Measurements from ENCODE around the gene SLC35A3. TPM values are rescaled to one million over a fixed set of nuclear protein-coding genes. Genes with fewer than 3 reads are reported as not detected.

SLC35A3 gene
- total RNA-seq, 1 experiment from 2014 or later = 16.9 TPM

DNA sequence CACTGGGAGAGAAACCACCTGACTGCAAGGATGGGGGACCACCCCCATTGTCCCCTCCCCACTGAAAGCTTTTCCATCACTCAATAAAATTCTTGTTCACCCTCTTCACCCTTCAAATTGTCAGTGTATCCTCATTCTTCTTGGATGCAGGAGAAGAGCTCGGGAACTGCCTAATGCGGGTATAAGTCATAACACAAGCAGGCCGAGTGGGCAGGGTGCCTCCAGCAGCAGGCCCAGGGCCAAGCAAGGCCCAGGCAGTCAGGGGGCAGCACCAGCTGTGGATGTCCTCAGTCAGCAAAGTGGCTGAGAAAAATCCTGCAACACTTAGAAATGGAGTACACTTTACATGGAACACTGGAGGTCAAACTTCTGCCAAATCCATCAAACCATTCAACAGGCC is 33.7 kb upstream of the SLC35A3 start:
- intact Hi-C loops (cut with micrococcal nuclease; ENCODE audit: unreplicated experiment) = no loop called here
- Histone ChIP-seq H3K4me3 (ENCODE audit: low read depth, low read length) (no peak overlapping the region), H3K36me3 (ENCODE audit: control insufficient read depth, insufficient read depth, low read length) (no peaks in the 10 kb centered on the region), H3K27me3 (replicated peaks; ENCODE audit: control insufficient read depth, insufficient read depth, low read length) (no peaks in the 10 kb centered on the region), H3K4me1 (no peaks in the 10 kb centered on the region), H3K9me3 (no peaks in the 10 kb centered on the region)
- TF ChIP-seq, protein P1, sequence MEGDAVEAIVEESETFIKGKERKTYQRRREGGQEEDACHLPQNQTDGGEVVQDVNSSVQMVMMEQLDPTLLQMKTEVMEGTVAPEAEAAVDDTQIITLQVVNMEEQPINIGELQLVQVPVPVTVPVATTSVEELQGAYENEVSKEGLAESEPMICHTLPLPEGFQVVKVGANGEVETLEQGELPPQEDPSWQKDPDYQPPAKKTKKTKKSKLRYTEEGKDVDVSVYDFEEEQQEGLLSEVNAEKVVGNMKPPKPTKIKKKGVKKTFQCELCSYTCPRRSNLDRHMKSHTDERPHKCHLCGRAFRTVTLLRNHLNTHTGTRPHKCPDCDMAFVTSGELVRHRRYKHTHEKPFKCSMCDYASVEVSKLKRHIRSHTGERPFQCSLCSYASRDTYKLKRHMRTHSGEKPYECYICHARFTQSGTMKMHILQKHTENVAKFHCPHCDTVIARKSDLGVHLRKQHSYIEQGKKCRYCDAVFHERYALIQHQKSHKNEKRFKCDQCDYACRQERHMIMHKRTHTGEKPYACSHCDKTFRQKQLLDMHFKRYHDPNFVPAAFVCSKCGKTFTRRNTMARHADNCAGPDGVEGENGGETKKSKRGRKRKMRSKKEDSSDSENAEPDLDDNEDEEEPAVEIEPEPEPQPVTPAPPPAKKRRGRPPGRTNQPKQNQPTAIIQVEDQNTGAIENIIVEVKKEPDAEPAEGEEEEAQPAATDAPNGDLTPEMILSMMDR (IDR thresholded peaks at IDR 0.05; ENCODE audit: insufficient read depth in 1 of 2, low read depth in 1 of 2, low read length in 1 of 2, severe bottlenecking in 1 of 2, unreplicated experiment in 1 of 2) = no peak
- Mint-ChIP-seq H3K4me1 (ENCODE audit: low read depth, unreplicated experiment) (no peaks in the 10 kb centered on the region), H3K27me3 (ENCODE audit: insufficient read depth, unreplicated experiment) (no peaks in the 10 kb centered on the region), H3K4me3 (ENCODE audit: unreplicated experiment) (no peak overlapping the region), H3K9me3 (ENCODE audit: unreplicated experiment) (no peaks in the 10 kb centered on the region), H3K27ac (ENCODE audit: unreplicated experiment) (no peak overlapping the region), H3K36me3 (ENCODE audit: insufficient read depth, unreplicated experiment) (no peaks in the 10 kb centered on the region)
- BruUV-seq (replicated peaks) = no TSS peak
- no peak for DNase-seq
- CTCF ChIA-PET = no interaction called here
- POLR2A ChIA-PET = no interaction called here

DNA sequence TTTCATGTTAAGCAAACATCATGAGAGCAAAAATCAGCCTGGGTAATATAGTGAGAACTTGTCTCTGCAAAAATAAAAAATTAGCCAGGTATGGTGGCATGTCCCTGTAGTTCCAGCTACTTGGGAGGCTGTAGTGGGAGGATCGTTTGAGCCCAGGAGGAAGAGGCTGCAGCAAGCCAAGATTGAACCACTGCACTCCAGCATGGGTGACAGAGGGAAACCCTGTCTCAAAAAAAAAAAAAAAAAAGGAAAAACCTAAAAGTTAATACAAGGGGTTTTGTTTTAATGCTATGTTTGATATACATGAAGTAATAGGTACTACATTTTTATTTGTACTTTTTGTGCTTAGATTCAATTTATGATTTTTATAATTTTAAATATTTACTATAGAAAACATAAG is 27.1 kb upstream of the SLC35A3 start:
- H3K4me1 ChIP-seq = peaks cover 7% of the 10 kb centered on the region
- CTCF ChIA-PET = no interaction called here
- Mint-ChIP-seq H3K36me3 (ENCODE audit: insufficient read depth, unreplicated experiment) (no peaks in the 10 kb centered on the region), H3K9me3 (ENCODE audit: unreplicated experiment) (no peaks in the 10 kb centered on the region), H3K4me3 (ENCODE audit: unreplicated experiment) (no peak overlapping the region), H3K27ac (ENCODE audit: unreplicated experiment) (no peak overlapping the region), H3K27me3 (ENCODE audit: insufficient read depth, unreplicated experiment) (no peaks in the 10 kb centered on the region), H3K4me1 (ENCODE audit: low read depth, unreplicated experiment) (peaks cover 10% of the 10 kb centered on the region)
- TF ChIP-seq, protein P1 (IDR thresholded peaks at IDR 0.05; ENCODE audit: insufficient read depth in 1 of 2, low read depth in 1 of 2, low read length in 1 of 2, severe bottlenecking in 1 of 2, unreplicated experiment in 1 of 2) = no peak
- intact Hi-C loops (cut with micrococcal nuclease; ENCODE audit: unreplicated experiment) = no loop called here
- DNase-seq = no peak
- H3K27me3 ChIP-seq (replicated peaks; ENCODE audit: control insufficient read depth, insufficient read depth, low read length) = no peaks in the 10 kb centered on the region
- no peaks in the 10 kb centered on the region for H3K36me3 ChIP-seq (ENCODE audit: control insufficient read depth, insufficient read depth, low read length)
- POLR2A ChIA-PET = no interaction called here
- H3K9me3 ChIP-seq = no peaks in the 10 kb centered on the region
- H3K4me3 ChIP-seq (ENCODE audit: low read depth, low read length) = no peak overlapping the region
- no TSS peak for BruUV-seq (replicated peaks)

DNA sequence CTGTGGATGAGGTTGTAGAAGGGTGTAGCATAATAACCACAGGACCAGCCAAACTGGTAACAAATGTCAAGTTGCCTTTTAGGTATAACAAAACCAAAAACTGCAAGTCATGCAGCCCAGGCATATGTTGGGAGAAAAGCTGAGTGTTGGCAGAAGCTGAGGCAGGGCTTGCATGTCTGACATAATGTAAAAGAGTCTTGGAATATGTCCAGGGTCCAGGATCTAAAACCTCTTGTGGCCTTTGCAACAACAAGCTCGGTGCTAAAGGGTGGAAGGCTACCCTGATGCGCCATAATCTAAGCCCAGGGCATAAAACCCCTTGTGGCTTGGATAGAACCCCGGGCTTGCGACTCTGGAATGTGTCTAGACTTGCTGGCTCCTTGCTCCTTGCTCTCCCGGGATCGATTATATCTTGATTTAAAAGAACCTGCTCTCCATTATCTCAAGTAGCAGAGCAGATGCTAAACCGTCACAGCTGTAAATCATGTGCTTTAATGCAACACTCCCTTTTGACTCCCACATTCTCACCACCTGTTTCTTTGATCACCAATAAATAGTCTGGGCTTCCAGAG is 26.5 kb upstream of the SLC35A3 start:
- POLR2A ChIA-PET = no interaction called here
- no peaks in the 10 kb centered on the region for H3K36me3 ChIP-seq (ENCODE audit: control insufficient read depth, insufficient read depth, low read length)
- BruUV-seq (replicated peaks) = no TSS peak
- H3K4me1 ChIP-seq = peaks cover 7% of the 10 kb centered on the region
- DNase-seq = no peak
- Mint-ChIP-seq H3K4me3 (ENCODE audit: unreplicated experiment) (no peak overlapping the region), H3K27me3 (ENCODE audit: insufficient read depth, unreplicated experiment) (no peaks in the 10 kb centered on the region), H3K36me3 (ENCODE audit: insufficient read depth, unreplicated experiment) (no peaks in the 10 kb centered on the region), H3K4me1 (ENCODE audit: low read depth, unreplicated experiment) (peaks cover 10% of the 10 kb centered on the region), H3K27ac (ENCODE audit: unreplicated experiment) (peak overlapping the region; percentile 48), H3K9me3 (ENCODE audit: unreplicated experiment) (no peaks in the 10 kb centered on the region)
- CTCF ChIA-PET = no interaction called here
- TF ChIP-seq, protein P1 (IDR thresholded peaks at IDR 0.05; ENCODE audit: insufficient read depth in 1 of 2, low read depth in 1 of 2, low read length in 1 of 2, severe bottlenecking in 1 of 2, unreplicated experiment in 1 of 2) = no peak
- no peak overlapping the region for H3K4me3 ChIP-seq (ENCODE audit: low read depth, low read length)
- intact Hi-C loops (cut with micrococcal nuclease; ENCODE audit: unreplicated experiment) = no loop called here
- H3K27me3 ChIP-seq (replicated peaks; ENCODE audit: control insufficient read depth, insufficient read depth, low read length) = no peaks in the 10 kb centered on the region
- no peaks in the 10 kb centered on the region for H3K9me3 ChIP-seq

Data from Caco-2 (cell line).